VCaP (cell line): ENCODE data around the gene EOMES.

Experiments
- H3K27ac ChIP-seq: fragments of 450-650 bp; 2 replicates; pipeline ENCODE4 v1.5.1; 2017
- TF ChIP-seq, protein P1 (sequence below): fragments of 450-650 bp; conservative IDR thresholded peaks from 2 replicates; pipeline ENCODE4 v1.5.1; 2017; ENCODE audit warnings: mild to moderate bottlenecking, moderate library complexity

EOMES gene

DNA sequence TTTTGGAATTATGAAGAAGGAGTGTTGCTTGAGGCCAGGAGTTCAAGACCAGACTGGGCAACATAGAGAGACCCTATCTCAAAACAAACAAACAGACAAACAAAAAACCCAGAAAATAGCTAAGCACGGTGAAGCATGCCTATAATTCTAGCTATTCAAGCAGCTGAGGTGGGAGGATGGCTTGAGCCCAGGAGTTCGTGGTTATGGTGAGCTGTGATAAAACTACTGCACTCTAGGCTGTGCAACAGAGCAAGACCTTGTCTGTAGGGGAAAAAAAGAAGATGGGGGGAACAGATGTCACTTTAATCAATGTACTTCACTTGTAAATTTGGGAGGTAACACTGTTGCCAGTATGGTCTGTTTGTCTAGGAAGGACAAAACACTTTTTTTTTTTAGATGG, 18.7 kb upstream of the EOMES start:
- H3K27ac ChIP-seq: no peak overlapping the region
- TF ChIP-seq, protein P1, sequence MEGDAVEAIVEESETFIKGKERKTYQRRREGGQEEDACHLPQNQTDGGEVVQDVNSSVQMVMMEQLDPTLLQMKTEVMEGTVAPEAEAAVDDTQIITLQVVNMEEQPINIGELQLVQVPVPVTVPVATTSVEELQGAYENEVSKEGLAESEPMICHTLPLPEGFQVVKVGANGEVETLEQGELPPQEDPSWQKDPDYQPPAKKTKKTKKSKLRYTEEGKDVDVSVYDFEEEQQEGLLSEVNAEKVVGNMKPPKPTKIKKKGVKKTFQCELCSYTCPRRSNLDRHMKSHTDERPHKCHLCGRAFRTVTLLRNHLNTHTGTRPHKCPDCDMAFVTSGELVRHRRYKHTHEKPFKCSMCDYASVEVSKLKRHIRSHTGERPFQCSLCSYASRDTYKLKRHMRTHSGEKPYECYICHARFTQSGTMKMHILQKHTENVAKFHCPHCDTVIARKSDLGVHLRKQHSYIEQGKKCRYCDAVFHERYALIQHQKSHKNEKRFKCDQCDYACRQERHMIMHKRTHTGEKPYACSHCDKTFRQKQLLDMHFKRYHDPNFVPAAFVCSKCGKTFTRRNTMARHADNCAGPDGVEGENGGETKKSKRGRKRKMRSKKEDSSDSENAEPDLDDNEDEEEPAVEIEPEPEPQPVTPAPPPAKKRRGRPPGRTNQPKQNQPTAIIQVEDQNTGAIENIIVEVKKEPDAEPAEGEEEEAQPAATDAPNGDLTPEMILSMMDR: no peak

DNA sequence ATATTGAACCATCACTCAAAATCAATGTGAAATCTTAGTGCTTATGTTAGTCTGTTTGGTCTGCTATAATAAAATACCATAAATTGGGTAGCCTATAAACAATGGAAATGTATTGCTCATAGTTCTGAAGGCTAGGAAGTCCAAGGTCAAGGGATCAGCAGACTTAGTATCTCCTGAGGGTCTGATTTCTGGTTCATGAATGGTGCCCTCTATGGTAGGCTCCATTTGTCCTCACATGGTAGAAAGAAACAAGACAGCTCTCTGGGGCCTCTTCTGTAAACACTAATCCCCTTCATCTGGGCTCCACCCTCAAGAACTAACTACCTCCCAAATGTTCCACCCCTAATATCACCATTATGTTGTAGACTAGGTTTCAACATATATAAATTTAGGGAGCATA, 15.0 kb upstream of the EOMES start:
- no peak overlapping the region for H3K27ac ChIP-seq
- TF ChIP-seq, protein P1: no peak

DNA sequence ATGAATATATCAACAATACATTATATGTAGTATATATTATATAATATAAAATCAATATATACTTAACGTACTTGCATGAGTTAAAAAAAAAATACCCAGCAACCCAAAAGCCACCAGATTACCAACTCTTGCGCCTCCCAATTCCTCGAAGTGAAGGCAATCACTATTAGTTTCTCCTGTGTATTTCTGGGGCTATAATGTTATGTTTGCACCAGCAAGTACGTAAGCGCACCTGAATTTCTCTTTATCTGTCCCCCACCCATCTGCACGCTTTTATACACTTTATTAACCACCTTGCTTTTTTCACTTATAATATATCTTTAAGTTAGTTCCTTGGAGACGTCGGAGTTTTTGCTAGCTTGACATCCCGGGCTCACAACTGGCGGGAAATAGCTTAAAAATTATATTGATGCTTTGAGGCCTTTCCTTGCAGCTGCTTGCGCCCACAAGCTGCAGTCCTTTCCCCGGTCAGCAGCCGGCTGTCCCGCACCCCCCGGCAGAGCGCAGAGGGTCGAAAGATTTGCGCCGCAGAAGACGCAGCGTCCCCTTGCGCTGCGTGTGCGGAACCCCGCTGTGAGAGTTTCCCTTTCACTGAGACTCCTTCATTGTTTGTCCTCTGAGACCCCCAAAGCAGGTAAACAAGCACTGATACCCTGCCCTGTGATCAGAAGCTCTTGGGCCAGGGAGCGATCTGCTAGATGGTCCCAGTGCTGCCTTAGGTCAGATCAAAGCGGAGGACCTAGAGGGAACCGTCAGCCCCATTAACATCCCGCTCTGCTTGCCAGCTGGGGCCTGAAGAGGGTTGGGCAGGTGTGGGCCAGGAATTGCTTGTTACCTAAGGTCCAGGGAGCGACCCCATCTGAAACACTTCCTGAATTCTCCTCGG, 8.9 kb upstream of the EOMES start:
- TF ChIP-seq, protein P1: no peak
- H3K27ac ChIP-seq: no peak overlapping the region

DNA sequence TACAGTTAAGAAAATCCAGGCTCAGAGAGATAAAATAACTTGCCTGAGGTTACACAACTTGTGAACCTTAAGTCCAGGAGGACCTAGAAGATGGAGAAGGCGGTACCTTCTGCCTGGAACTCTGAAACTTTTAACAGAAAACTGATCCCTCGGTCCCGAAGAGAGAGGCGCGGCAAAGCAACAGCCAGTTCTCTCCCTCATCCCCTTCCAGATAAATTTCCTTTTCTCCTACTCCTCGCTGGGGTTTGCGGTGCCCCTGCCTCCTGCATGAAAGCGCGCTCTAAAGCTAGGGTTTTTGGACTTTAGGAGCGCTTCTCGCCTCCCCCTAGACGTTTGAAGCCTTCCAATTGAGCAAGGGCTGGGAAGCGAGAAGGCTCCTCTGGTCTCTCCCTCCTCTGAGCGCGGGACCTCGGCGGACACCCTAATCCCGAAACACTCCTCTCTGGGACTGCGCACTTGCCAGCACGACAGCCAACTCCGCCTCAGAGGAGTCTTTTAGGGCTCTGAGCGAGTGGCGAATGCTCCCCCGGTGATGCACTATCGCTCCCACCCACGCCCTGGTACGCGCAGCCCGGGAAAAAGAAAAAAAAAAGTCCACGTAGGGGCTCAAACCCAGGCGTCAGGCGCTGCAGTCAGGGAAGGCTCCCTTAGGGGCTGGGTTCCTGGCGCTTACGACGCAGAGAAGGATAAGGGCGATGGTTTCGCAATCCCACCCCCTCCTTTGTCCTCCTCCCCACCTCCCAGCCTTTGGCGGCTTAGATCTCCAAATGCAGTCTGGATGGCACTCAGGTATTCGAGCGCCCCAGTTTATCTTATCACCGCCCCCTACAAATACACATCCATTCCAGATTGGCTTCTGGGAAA, 7.9 kb upstream of the EOMES start:
- TF ChIP-seq, protein P1: no peak
- no peak overlapping the region for H3K27ac ChIP-seq

DNA sequence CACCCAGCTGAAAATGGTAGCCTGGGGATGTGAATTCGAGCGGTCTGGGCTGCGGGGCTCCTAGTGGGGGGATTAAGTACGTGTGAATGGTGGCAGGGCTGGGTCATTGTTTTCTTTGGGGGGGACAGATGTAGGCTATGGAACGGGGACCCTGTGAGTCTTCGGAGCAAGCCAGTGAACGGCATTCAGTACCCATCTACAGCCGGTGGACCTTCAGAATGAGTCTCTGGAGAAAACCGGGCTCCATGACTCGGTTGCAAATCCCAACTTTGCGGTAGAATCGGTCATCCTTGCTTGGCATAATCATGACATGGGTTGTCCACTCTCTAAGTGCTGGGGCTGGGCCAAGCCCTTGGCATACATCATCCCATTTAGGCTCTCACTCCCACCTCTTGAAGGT, 7.2 kb upstream of the EOMES start:
- TF ChIP-seq, protein P1: no peak
- no peak overlapping the region for H3K27ac ChIP-seq

DNA sequence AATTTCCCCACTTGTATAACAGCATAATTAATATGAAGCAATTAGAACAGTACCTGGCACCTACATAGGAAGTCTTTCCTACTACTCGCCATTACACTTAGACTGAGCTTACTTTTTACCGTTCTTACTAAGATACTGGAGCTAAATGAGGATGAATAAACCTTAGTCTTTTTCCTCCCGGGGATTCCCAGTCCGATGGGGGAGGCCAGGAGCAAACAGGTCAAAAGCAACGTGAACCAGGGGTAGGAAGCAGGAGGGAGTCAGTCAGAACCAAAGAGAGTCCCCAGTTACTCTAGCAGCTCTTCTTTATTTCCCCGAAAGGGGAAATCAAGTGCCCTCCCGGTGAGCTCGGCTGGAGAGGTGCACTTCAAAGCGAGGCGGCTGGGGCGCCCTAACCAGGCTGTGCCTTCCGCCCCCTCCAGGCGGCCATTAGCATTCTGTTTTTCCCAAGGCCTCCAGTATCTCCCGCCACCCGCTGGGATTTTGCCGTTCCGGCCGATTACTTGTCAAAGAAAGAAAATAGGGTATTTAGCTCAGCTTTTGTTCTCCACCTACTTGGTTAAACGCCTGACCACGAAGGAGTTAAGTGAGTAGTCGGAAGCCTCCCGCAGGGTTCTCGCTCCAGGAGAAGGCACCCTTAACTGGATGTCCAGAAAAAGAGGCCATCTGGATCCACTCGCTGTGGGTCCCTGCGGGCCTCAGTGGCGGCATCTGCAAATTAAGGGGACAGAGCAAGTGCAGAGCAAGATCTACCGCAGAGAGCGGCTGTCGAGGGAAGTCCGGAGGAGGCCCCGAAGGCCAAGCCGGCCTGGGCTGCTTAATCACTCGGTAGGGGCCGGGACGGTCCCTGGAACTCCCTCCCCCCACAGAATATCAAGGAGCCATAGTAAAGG, 6.3 kb upstream of the EOMES start:
- TF ChIP-seq, protein P1: no peak

More for the DNA sequence above, 6.3 kb upstream of the EOMES start:
- no peak overlapping the region for H3K27ac ChIP-seq
